T1000 (cell line): ENCODE measurements around the gene JMJD8.

Experiments used
- DNase-seq: peaks from one replicate; lab custom pipeline; 2025; ENCODE audit warnings: mixed read lengths; lab: John Stamatoyannopoulos, UW

The JMJD8 gene

DNA sequence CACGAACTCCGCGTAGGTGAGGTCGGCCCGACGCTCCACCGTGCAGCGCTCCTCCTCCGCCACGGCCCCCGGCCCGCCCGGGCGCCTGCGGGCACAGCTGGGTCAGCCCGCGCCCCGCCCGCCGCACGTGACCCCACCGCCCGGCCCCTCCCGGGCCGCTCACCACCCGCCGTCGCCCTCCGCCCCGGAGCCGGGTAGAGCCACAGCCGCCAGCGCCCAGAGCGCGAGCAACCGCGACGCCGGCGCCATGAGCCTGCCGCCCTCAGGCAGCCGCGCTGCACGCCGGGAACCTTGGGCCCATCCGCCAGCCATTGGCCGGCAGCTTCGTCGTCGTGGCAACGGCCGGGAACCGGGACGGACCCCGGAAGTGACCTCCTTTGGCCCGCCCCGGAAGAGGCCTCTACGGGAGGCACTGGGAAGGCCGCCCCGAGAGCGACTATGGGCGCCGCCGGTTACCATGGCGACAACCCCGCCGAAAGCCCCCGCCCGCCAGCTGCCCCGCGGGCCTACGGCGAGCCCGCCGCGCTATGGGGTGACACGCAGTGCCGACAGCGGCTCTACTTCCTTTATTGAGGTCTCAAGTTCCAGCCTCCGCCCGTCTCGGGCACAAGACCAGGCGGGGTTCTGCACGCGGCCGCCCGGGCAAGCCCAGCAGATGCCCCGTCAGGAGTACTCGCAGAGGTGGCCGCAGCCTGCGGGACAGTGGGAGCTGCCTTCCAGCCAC is at the start of gene JMJD8:
JMJD8 (minus strand) TSS at position 264 of the 724 bp plus-strand sequence; CDS start at position 249, 15 bp downstream.
- DNase-seq = peak; percentile 96

- no peak for DNase-seq
Observed at GRCh38 chr16:733382-734207, 49.5 kb upstream of the JMJD8 start.

DNA sequence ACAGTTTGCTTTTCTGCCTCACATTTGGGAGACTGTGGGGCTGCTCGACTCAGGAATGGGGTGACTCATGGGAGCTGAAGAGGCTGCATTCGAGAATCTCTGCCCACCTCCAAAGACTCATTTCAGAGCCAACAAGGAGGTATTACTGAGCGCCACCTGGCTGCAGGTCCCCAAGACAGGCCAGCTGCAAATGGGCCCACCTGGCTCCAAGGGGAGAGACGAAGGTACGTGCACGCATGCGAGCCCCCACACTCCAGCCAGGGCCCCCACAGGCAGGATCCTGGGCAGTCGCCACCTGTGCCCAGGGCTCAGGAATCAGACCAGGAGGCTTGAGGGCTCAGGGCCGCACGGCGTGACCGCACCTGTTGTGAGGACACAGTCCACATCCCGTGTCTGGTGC is 48.8 kb upstream of the JMJD8 start:
- no peak for DNase-seq

DNA sequence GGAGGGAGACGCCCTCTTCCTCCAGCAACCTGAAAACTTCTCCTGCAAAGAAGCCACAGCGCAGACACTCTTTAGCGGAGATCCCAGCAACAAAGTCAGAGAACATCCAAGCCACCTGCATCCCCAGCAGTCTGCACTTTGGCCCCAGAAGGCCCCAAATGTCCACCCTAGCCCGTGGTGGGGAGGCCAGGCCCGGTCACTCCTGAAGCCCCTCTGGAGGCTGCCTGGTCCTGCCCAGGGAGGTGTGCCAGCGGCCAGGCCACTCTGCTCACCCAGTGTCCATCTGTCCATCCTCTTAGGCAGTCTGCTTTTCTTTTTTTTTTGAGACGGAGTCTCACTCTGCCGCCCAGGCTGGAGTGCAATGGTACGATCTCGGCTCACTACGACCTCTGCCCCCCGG is 48.2 kb upstream of the JMJD8 start:
- no peak for DNase-seq

DNA sequence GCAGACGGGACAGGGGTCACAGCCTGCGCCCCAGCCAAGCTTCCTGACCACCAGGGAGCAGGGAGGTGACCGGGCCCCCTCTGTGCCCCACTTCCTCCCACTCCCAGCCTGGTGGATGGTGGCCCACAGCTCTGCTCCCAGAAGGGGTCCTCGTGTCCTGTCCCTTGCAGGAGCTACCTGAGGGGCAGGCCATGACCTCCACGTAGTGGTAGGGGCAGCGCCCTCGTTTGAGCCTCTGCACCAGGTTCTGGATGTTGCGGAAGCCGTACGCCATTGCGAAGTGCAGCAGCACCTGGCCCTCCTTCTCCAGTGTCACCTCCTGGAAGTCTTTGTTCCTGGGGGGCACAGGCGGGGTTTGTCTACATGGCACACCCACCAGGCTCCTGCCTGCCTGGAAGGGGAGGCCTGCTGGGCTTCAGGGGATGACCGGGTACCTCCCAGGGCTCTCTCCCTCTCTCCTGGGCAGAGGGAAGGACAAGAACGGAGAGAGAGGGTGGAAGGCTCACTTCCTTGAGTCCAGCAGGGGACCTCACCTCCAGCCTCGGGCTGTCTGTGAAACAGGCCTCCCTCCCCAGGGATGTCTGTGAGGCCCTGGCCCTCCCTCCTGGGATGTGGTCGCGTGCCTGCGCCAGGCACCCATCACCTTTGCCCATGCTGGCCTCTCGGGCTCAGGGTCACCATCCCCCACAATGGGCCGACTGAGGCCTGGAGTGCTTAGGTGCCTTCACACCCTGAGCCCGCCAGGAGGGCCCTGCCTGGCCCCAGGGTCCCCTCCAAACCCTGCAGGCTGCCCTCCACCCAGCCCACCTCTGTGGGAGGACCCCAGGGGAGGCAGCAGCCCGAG is 46.8 kb upstream of the JMJD8 start:
- DNase-seq = no peak

- DNase-seq = no peak
Observed at GRCh38 chr16:729768-730665, 45.9 kb upstream of the JMJD8 start.

GRCh38 chr16:728890-729744 is 45.0 kb upstream of the JMJD8 start:
- DNase-seq = no peak

GRCh38 chr16:728131-728889 is 44.2 kb upstream of the JMJD8 start:
- DNase-seq = peak; percentile 72

GRCh38 chr16:727291-727977 is 43.3 kb upstream of the JMJD8 start:
- no peak for DNase-seq

GRCh38 chr16:726438-727290 is 42.5 kb upstream of the JMJD8 start, which contains the start of the genes CCDC78 and HAGHL:
TSS of gene CCDC78 (minus strand) at chr16:726443. CDS start at chr16:726367, 76 bp downstream.
TSS of gene HAGHL (plus strand) at chr16:727106. CDS start at chr16:727510, 404 bp downstream.
- peak; percentile 55 for DNase-seq

GRCh38 chr16:726188-726437 is 42.0 kb upstream of the JMJD8 start:
- DNase-seq = no peak

- DNase-seq = no peak
Observed at GRCh38 chr16:725463-726187, 41.5 kb upstream of the JMJD8 start.

GRCh38 chr16:725041-725376 is 40.9 kb upstream of the JMJD8 start:
- no peak for DNase-seq

DNA sequence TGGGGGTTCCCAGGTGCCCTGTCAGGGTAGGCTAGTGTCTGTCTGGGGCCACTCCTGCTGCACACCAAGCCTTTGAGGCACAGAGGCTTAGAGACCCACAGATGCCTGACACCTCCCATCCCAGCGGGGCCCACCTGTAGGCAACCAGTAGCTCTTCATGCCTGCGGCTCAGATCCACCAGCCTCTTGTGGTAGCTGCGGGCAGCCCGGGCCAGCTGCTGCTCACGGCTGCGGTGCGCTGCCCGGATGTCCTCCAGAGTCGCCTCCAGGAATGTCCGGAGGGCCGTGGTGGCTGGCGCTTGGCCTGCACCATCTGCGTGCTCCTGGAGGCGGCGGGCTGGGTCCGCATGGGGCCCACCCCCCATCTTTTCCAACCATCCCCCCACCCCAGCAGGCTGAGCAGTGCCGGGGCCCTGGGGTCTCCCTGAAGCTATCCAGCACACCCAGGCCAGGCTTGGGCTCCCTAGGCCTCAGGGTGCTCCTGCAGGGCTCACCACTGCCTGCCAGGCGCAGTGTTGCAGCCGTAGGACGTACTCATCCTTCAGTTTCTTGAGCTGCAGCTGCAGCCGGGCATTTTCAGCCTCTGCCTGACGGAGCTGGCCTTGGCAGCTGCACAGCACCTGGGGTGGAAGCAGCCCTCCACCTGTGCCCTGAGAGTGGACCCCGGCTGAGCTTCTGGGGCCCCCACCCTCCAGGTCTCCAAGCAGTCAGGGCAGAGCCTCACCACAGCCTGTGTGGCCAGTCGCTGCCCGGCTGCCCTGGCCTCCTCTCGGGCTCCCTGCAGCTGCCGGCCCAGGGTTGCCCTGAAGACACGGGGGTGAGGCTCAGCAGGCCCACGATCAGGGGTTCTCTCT is 40.3 kb upstream of the JMJD8 start:
- DNase-seq = no peak

GRCh38 chr16:723695-724094 is 39.6 kb upstream of the JMJD8 start:
- DNase-seq = no peak

DNA sequence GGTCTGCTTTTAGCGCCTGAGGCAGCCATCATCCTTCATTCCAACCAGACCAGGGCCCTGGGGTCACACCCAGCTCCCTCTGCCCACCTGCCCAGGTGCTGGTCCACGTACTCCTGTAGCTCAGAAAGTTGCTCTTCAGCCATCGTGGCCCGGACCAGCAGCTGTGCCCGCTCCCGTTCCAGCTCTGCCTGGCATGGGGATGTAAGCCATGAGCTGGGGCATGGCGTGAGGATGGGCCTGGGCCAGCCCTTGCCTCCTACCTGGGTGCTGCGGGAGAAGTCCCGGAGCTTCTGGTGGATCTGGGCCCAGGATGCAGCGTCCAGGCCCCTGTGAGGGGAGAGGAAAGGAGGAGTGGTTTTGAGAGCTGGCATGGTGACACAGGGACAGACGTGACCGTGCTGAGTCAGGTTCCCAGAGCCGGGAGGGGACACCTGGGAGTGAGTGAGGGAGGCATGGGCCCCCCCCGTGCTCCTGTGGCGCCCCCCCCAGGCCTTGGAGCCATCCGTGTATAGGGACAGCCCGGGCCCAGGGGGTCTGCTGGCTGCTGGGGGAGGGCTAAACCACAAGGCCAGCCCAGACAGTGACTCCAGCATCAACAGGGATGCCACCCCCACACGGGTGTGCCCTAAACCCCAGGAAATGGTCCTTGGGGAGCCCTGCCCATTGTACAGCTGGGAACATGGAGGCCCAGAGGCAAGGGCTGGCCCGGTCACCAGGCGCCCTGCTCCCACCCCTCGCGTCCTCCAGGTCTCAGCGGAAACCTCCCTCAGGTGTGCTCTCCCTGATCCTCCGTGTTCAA is 38.9 kb upstream of the JMJD8 start:
- DNase-seq = no peak
